Activated CD8-positive, alpha-beta memory T cell treated with anti-CD3 and anti-CD28 coated beads, Interleukin-2, amount 50 U/mL, for 1 hour (primary cell): Measurements from ENCODE around the gene OPN5.

Source experiments
- DNase-seq: peaks from one replicate; pipeline ENCODE4 v3.0.0-alpha.2; 2020; ENCODE audit errors: extremely low read depth

The OPN5 gene

GRCh38 chr6:47788498-47788884, 6.7 kb downstream of the OPN5 start:
- DNase-seq: no peak

GRCh38 chr6:47789553-47789952, 7.7 kb downstream of the OPN5 start:
- no peak for DNase-seq

- DNase-seq: no peak
Measured at GRCh38 chr6:47792216-47792733, 10.4 kb downstream of the OPN5 start.

GRCh38 chr6:47794577-47795135, 12.8 kb downstream of the OPN5 start:
- no peak for DNase-seq

GRCh38 chr6:47801984-47802383, 20.2 kb downstream of the OPN5 start:
- no peak for DNase-seq

- no peak for DNase-seq
Measured at GRCh38 chr6:47804821-47805220, 23.0 kb downstream of the OPN5 start.

GRCh38 chr6:47809873-47810272, 28.0 kb downstream of the OPN5 start:
- DNase-seq: no peak

- no peak for DNase-seq
Measured at GRCh38 chr6:47810885-47811284, 29.1 kb downstream of the OPN5 start.

GRCh38 chr6:47811443-47811842, 29.6 kb downstream of the OPN5 start:
- DNase-seq: no peak

GRCh38 chr6:47817749-47818148, 35.9 kb downstream of the OPN5 start:
- DNase-seq: no peak

GRCh38 chr6:47819461-47819860, 37.6 kb downstream of the OPN5 start:
- DNase-seq: no peak

- DNase-seq: no peak
Measured at GRCh38 chr6:47822856-47823554, 41.2 kb downstream of the OPN5 start.

GRCh38 chr6:47832386-47833100, 50.7 kb downstream of the OPN5 start:
- DNase-seq: no peak

- no peak for DNase-seq
Measured at GRCh38 chr6:47834196-47834595, 52.4 kb downstream of the OPN5 start.

GRCh38 chr6:47836046-47836445, 54.2 kb downstream of the OPN5 start:
- DNase-seq: no peak

GRCh38 chr6:47836639-47837038, 54.8 kb downstream of the OPN5 start:
- DNase-seq: no peak

- no peak for DNase-seq
Measured at GRCh38 chr6:47839645-47840044, 57.8 kb downstream of the OPN5 start.

- no peak for DNase-seq
Measured at GRCh38 chr6:47844881-47845280, 63.0 kb downstream of the OPN5 start.

- no peak for DNase-seq
Measured at GRCh38 chr6:47846752-47847151, 64.9 kb downstream of the OPN5 start.

GRCh38 chr6:47851091-47851490, 69.3 kb downstream of the OPN5 start:
- no peak for DNase-seq

GRCh38 chr6:47852727-47853126, 70.9 kb downstream of the OPN5 start:
- no peak for DNase-seq

GRCh38 chr6:47853766-47854165, 71.9 kb downstream of the OPN5 start:
- DNase-seq: no peak

- no peak for DNase-seq
Measured at GRCh38 chr6:47854971-47855370, 73.1 kb downstream of the OPN5 start.
